ENCODE data around the gene CCDC9. TPM values are rescaled to one million over a fixed set of nuclear protein-coding genes. Genes with fewer than 3 reads are reported as not detected.

The CCDC9 gene
- total RNA-seq, 4 donors from 2014 or later: 20.9 to 27.5 (median 22.4) TPM

GRCh38 chr19:47228168-47228936, 28.0 kb upstream of the CCDC9 start:
- intact Hi-C loops (cut with DNase I; ENCODE audit: low total_unique reads): no loop called here
- peak; percentile 74 for DNase-seq

GRCh38 chr19:47228937-47229675, 27.2 kb upstream of the CCDC9 start:
- H3K36me3 ChIP-seq: no peaks in the 10 kb centered on the region
- H3K4me1 ChIP-seq: peaks cover 12 to 65% (median 45%) of the 10 kb centered on the region in 4 donors
- H3K27me3 ChIP-seq: no peaks in the 10 kb centered on the region
- DNase-seq: peak; percentile 29
- no peaks in the 10 kb centered on the region for H3K9me3 ChIP-seq
- 14 to 35% methylated on average over 2 to 10 of the region's 10 CpGs for WGBS, 2 donors (ENCODE audit: low coverage in 1 of 2)
- in situ Hi-C loops (cut with MboI; ENCODE audit: low pct_ligation_motif_present in 1 of 4, low pct_unique_long_range_greater_than_20kb in 1 of 4, low sequenced_read_pairs in 3 of 4): no loop called here
- intact Hi-C loops (cut with DNase I; ENCODE audit: low total_unique reads): no loop called here
- H3K4me3 ChIP-seq: peak overlapping the region in 3 of 4 donors; percentile 83 to 98 (median 96)
- no peak for TF ChIP-seq POLR2A (IDR thresholded peaks at IDR 0.05)
- no peak for TF ChIP-seq POLR2AphosphoS5 (IDR thresholded peaks at IDR 0.05)
- TF ChIP-seq EP300 (IDR thresholded peaks at IDR 0.05; ENCODE audit: low read depth): no peak
- no peak for TF ChIP-seq CTCF (IDR thresholded peaks at IDR 0.05)
- peak overlapping the region; percentile 97 to 100 (median 99) for H3K27ac ChIP-seq

More at GRCh38 chr19:47228168-47228936, 28.0 kb upstream of the CCDC9 start:
- in situ Hi-C loops (cut with MboI; ENCODE audit: low pct_ligation_motif_present in 1 of 4, low pct_unique_long_range_greater_than_20kb in 1 of 4, low sequenced_read_pairs in 3 of 4): no loop called here
- H3K27ac ChIP-seq: peak overlapping the region; percentile 97 to 100 (median 99)
- H3K4me1 ChIP-seq: peaks cover 12 to 65% (median 45%) of the 10 kb centered on the region in 4 donors
- 8% methylated on average over 25 of the region's 50 CpGs; no CpG with 5 or more reads in 1 of the 2 donors for WGBS, 2 donors (ENCODE audit: low coverage in 1 of 2)
- H3K27me3 ChIP-seq: no peaks in the 10 kb centered on the region
- H3K4me3 ChIP-seq: peak overlapping the region; percentile 36 to 96 (median 49)
- H3K9me3 ChIP-seq: no peaks in the 10 kb centered on the region
- H3K36me3 ChIP-seq: no peaks in the 10 kb centered on the region
- no peak for TF ChIP-seq POLR2A (IDR thresholded peaks at IDR 0.05)
- no peak for TF ChIP-seq POLR2AphosphoS5 (IDR thresholded peaks at IDR 0.05)
- no peak for TF ChIP-seq CTCF (IDR thresholded peaks at IDR 0.05)
- TF ChIP-seq EP300 (IDR thresholded peaks at IDR 0.05; ENCODE audit: low read depth): no peak

GRCh38 chr19:47229676-47230053, 26.7 kb upstream of the CCDC9 start:
- peak; percentile 38 for DNase-seq
- WGBS, 2 donors (ENCODE audit: low coverage in 1 of 2): 2% methylated on average over 9 of the region's 9 CpGs; no CpG with 5 or more reads in 1 of the 2 donors

More at GRCh38 chr19:47229676-47230053, 26.7 kb upstream of the CCDC9 start:
- Histone ChIP-seq H3K4me3 (peak overlapping the region; percentile 83 to 99 (median 97)), H3K4me1 (peaks cover 12 to 65% (median 45%) of the 10 kb centered on the region in 4 donors), H3K27me3 (no peaks in the 10 kb centered on the region), H3K36me3 (no peaks in the 10 kb centered on the region), H3K9me3 (no peaks in the 10 kb centered on the region), H3K27ac (peak overlapping the region; percentile 97 to 100 (median 99))
- in situ Hi-C loops (cut with MboI; ENCODE audit: low pct_ligation_motif_present in 1 of 4, low pct_unique_long_range_greater_than_20kb in 1 of 4, low sequenced_read_pairs in 3 of 4) (no loop called here), intact Hi-C loops (cut with DNase I; ENCODE audit: low total_unique reads) (no loop called here)
- TF ChIP-seq POLR2A (IDR thresholded peaks at IDR 0.05): peak; percentile 22
- TF ChIP-seq CTCF (IDR thresholded peaks at IDR 0.05): no peak

All from transverse colon (tissue), 4 donors.